NAMALWA (cell line): ENCODE data around the gene NUTF2.

Experiments
- DNase-seq: peaks from one replicate; pipeline ENCODE4 v3.0.0-alpha.2; 2015; ENCODE audit warnings: low spot score

Gene NUTF2

DNA sequence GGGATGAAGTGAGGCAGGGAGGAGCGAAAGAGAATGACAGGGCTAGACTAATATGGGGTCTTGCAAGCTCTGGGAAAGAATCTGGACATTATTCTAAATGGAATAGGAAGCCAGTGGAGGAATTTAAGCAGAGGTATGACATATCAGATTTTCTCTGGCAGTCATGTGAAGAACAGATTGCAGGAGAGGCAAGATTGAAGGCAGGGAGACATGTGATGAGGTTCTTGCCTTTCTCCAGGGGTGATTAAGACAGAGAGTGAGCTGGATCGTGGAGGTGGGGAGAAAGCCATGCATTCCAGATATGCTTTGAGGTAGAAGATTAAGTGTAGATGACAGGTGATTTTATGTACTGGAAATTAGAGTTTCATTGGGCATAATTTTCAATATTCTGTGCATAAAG, 8.9 kb upstream of the NUTF2 start:
- no peak for DNase-seq

DNA sequence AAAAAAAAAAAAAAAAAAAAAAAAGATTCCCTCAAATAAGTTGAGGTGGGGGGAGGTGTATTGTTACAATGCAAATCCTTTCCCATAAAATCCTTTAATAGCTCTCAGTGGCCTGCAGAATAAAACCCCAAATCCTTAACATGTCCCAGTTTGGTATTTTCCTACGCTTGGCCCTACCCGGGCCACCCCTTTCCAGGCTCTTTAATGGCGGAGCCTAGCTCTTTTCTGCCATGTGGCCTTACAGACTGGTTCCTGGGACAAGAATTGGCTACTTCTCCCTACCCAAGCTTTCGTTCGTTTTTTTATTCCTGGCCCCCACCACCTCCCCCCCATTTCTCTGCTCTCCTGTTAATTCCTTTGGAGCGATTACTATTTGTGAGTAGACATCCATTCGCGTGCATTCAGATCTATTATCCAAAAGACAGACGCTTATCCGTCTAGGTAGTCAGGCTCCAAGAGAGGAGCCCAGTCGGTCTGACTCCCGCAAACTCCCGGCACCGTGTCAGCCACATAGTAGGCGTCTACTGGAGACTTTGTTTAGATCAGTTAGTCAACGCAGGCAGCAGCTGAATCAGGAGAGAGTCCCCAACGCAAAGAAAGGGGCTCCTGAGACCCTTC, 5.4 kb upstream of the NUTF2 start:
- DNase-seq: no peak

DNA sequence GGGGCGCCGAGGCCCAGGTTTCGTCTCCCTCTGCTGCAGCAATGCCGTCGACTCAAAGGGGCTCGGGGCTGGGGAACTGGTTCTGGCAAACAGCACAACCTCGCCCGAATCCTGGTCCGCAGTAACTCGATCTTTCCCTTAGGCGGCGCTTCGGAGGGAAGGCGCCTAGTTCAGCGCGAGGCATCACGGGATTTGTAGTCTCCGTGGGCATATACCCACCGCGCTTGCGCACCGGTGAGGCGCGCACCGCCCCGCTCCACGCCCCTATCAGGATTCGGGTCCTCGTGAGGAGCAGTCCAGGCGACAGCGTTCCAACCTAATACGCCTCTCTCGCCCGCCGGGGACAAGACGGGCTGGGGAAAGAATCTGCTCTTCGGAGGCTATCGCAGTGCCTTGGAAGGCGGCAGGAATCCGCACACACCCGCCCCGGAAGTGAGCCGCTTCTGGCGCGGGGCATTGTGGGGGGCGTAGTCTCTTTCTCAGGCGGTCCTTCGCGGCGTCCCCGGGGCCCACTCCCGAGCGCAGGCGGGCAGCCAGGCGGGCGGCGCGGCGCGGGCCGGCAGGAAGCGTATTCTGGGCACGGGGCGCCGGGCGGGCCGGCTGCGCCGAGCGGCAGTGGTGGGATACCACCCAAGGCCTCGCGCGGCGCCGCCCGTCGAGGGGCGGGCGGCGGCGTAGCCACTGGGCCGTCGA, 4.8 kb upstream of the NUTF2 start, which contains the start of gene THAP11:
Gene THAP11 (plus strand): TSS at position 505 of the 693 bp plus-strand sequence. CDS start 235 bp downstream, outside the sequence.
- peak; percentile 98 for DNase-seq

DNA sequence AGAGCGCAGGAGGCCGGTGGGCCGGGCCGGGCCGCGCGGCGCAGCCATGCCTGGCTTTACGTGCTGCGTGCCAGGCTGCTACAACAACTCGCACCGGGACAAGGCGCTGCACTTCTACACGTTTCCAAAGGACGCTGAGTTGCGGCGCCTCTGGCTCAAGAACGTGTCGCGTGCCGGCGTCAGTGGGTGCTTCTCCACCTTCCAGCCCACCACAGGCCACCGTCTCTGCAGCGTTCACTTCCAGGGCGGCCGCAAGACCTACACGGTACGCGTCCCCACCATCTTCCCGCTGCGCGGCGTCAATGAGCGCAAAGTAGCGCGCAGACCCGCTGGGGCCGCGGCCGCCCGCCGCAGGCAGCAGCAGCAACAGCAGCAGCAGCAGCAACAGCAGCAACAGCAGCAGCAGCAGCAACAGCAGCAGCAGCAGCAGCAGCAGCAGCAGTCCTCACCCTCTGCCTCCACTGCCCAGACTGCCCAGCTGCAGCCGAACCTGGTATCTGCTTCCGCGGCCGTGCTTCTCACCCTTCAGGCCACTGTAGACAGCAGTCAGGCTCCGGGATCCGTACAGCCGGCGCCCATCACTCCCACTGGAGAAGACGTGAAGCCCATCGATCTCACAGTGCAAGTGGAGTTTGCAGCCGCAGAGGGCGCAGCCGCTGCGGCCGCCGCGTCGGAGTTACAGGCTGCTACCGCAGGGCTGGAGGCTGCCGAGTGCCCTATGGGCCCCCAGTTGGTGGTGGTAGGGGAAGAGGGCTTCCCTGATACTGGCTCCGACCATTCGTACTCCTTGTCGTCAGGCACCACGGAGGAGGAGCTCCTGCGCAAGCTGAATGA, 4.0 kb upstream of the NUTF2 start:
- peak; percentile 70 for DNase-seq

DNA sequence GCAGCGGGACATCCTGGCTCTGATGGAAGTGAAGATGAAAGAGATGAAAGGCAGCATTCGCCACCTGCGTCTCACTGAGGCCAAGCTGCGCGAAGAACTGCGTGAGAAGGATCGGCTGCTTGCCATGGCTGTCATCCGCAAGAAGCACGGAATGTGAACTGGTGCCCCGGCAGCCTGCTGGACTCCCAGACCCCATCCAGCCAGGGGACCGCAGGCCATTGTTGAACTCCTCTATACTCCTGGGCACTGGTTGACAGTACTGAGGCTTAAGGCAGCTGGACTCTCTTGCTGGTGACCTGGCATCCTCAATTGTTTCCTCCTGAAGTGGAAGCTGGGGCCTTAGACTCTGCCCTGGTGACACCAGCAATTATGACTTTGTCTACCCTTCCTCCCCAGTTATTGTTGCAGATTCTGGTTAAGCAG, 3.4 kb upstream of the NUTF2 start:
- DNase-seq: no peak

DNA sequence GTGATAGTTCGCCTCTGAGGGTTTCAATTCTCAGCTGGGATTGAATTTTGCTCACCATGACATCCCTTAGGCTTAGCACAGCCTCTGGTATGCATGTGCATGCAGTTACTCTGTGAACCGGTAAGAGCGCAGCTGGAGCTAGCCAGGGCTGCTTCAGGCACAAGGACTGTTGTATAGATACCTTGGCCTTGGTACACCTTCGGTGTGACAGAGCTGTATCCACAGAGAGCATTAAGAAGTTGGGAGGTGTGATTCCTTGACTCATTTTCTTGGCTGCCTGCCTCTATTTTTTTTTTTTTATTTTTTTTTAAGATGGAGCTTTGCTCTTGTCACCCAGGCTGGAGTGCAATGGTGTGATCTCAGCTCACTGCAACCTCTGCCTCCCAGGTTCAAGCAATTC, 2.2 kb upstream of the NUTF2 start:
- DNase-seq: peak; percentile 36

DNA sequence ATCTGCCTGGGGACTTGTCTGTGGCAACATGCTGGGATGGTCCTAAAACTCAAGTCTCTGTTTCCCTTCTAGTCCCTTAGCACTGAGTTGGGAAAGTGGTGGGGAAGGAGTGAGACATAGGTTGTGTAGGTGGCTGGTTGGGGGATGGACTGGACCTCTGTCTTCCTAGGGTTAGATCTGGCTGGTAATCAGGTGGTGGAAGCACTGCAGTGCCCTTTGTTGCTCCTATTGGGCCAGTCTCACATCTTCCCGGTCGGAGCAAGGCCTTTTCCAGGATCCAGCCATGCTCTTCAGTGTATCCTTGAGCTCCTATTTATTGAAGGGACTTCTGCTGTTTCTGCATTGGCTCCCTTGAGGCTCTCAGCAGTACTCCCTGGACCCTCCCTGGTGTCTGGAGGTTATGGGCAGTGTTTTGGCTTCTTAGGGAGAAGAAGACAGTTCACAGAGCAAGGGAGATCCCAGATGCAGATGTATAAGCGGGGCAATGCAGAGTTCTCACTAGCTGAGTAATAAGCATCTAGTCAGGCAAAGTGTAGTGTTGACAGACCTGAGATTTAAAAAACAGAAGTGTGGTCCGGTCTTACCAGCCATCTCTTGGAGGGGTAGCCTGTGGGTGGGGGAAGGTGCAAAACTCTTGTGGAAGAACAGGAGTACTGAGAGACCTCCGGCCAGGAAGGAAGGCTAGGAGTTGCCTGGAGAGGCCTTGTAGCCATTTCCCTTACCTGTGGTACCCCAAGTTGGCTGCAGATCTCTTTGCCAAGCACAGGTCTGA, 1.3 kb upstream of the NUTF2 start:
- DNase-seq: peak; percentile 51

DNA sequence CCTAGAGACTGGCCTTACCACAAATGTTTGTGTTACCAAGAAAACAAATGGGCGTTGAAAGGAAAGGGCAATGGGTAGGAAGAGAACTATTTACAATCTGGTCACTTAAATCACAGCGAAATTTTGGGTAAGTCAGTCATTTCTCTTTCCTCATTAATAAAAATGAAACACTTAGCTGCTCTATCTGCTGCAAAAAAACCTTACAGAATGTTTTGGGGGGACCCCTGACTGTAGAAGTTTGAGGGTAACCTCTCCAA, 742 bp upstream of the NUTF2 start:
- DNase-seq: peak; percentile 48

DNA sequence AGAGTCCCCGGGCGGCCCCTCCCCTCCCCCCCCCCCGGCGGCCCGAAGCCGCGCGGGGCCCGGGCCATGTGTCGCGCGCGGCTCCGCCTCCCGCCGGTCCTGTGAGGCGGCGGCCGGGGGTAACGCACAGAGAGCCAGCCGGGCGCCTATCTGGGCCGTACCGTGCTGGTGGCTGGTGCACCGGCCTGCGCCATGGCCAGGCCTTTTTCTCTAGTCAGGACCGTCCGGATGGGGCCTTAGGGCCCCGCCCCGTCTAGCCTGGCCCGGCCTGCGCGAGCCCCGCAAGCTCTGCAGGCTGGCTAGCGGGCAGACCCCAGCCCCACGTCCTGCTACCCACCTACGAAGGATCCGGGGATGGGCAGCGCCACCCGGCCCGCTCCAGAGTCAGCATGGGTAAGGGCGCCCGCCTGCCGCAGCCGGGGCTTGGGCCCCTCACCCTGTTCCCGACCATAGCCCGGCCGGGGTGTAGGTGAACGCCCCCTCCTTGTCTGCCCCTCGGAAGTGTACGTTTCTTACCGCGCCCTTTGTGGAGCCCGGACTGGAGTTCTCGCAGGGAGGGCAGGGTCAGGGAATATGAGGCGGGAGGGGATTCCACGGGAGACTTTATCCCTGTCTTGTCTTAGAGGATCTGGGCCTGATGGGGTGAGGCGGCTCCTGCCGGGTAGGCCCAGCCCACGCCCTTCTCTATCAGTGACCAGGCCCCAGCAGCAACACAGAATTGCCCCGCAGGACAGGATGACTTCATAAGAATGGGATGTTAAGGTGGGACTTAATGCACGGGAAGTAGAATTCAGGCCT, 530 bp downstream of the NUTF2 start, which contains the start of gene CENPT:
Gene CENPT (minus strand): TSS at position 630 of the 798 bp plus-strand sequence. CDS start 13,834 bp downstream, outside the sequence.
- DNase-seq: peak; percentile 27

DNA sequence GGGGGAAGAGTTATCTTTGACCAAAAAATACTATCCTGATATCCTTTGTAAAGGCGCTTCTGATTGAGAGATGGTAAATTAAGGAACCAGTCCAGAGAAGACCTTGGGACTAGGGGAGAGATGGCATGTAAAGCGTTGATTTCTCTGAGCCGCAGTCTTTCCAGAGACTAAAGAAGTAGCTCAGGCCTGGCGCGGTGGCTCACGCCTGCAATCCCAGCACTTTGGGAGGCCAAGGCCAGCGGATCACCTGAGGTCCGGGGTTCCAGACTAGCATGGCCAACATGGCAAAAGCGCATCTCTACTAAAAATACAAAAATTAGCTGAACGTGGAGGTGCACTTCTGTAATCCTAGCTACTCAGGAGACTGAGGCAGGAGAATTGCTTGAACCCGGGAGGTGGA, 1.4 kb downstream of the NUTF2 start:
- DNase-seq: no peak

DNA sequence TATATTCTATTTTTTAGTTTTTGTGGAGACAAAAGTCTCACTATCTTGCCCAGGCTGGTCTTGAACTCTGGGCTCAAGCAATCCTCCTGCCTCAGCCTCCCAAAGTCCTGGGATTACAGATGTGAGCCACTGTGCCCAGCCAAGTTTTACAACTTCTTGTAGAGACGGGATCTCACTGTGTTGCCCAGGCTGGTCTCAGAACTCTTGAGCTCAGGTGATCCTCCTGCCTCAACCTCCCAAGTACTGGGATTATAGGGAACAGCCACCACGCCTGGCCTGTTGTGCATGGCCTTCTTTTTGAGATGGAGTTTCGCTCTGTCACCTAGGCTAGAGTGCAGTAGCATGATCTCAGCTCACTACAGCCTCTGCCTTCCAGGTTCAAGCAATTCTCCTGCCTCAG, 6.9 kb downstream of the NUTF2 start:
- no peak for DNase-seq

DNA sequence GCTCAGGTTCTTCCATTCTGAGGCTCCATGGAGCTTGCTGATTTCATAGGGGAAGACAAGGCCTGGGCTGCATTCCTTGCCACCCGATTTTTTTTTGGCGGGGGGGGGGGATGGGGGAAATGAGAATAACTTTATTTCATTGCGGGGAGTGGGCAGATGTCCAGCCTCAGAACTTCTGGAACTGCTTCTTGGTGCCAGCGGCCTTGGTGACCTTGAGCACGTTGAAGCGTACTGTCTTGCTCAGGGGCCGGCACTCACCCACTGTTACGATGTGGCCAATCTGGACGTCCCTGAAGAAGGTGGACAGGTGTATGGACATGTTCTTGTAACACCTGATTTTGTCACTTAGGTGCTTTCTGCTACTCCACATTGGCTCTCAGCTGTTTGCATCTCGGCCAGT, 9.1 kb downstream of the NUTF2 start:
- no peak for DNase-seq

DNA sequence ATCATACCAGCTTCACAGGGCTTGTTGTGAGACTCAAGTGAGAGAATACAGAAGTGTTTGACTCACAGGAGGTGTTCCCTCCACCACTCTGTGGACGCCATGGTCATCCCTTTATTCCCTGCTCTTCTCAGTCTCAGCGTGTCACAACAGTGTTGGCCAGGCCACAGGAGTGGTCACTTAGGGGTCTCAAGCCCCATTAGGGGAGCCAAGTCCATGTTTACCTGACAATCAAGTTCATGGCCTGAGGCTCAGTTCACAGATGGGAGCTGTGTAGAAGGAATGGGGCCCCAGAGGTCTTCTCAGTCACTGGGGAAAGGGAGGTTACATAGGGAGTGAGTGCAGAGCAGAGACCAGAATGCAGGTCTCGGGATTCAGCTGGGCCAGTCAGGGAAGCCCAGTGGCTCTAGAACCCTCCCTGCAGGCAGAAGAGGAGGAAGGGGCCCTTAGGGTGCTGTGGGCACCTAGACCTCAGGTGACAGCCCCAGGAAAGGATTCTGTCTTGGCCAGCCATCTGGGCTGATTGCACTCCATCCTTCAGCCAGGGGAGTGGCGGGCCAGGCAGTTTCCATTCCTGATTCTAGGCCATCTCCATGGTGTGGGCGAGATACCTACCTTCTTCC, 10.3 kb downstream of the NUTF2 start:
- DNase-seq: no peak

DNA sequence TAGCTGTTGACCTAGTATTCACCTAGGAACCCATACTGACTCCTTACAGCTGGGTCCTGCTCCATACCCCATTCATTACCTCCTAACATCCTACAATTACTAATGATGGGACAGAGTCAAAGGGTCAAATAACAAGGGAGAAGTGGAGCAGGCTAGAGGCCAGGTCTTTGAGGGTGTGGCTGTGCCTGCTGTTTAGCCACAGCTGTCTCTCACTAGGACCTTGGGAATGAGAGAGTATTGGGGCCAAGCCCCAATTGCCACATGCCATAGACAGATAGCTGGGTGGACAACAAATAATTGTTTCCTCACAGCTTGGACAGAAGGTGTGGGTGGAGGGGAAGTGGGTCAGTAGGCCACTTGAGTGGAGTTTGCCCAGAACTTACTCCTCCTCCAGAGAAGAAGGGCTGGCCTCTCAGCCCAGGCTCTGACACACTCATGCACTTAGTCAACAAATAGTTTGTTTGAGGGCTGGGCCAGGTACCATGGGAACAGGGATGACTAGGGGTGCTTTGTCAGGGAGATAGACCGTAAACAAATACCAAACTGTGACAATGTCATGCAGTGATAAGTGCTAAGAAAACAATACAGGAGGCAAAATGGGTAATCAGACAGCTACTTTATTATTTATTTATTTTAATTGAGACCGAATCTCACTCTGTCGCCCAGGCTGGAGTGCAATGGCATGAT, 11.0 kb downstream of the NUTF2 start:
- no peak for DNase-seq

DNA sequence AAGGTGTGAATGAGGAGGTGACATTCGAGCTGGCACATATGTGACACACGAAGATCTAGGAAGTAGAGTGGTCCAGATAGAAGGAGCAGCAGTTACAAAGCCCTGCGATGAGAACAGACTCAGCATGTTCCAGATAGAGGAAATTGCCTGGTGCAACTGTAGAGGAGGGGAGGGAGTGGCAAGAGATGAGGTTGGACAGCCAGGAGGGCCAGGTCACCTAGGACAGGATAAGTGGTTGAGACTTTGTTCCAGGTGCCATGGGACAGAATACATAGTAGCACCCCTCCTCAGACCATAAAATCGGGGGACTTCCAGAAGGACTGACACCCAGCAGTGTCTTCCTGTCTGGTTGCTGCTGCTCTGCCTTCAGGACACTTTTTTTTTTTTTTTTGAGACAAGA, 11.8 kb downstream of the NUTF2 start:
- no peak for DNase-seq

DNA sequence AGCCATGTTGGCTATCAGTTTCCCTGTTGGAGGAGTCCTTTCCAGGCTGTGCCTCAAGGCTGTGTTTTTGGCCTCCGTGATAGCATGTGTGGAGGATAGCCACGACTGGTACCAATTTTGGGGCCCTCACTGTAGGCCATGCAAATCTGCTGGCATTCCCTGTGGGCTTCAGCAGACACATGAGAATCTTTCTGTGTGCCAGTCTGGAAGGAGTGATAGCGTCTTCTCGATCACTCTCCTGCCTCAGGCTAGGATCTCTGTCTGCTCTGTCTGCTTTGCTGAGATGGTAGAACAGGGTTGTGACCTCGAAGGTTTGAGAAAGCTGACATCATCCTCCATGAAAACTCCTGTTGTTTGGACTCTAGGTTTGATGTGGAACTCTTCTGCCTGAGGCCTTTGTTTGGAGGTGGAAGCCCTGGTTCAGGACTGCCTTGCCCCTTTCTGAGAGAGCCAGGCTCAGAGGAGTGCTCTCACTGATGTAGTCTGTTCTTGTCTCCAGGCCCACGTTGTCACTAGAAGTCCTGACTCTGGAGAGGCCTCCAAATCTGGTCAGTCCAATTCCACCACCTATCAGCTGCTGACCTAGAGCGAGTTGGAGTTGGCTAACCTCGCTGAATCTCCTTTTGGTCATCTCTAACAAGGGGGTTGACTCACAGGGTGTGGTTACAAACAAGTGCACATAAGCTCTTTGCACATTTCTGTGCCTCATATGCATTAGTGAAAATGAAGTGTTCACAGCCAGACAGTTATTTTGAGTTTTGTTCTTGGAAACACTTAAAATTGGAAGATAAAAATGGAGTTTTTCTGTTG, 14.1 kb downstream of the NUTF2 start:
- no peak for DNase-seq

DNA sequence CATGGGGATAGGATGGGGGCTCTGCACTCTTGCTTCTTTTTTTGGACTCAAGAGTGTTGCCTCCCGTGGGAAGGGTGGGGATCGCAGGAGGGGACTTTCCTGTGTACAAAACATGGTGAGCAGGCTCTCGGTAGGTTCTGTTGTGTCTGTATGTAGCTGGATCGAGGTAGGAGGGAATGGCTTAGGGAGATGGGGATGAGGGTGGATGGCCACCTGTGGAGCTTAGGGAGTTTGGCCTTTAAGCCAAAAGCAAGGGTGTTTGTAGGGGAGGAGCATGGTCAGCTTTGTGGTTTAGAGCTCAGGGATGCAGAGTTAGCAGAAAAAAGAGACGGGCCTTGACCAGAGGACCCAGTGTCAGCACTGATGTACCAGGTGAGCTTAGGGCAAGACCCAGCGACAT, 15.1 kb downstream of the NUTF2 start:
- no peak for DNase-seq

DNA sequence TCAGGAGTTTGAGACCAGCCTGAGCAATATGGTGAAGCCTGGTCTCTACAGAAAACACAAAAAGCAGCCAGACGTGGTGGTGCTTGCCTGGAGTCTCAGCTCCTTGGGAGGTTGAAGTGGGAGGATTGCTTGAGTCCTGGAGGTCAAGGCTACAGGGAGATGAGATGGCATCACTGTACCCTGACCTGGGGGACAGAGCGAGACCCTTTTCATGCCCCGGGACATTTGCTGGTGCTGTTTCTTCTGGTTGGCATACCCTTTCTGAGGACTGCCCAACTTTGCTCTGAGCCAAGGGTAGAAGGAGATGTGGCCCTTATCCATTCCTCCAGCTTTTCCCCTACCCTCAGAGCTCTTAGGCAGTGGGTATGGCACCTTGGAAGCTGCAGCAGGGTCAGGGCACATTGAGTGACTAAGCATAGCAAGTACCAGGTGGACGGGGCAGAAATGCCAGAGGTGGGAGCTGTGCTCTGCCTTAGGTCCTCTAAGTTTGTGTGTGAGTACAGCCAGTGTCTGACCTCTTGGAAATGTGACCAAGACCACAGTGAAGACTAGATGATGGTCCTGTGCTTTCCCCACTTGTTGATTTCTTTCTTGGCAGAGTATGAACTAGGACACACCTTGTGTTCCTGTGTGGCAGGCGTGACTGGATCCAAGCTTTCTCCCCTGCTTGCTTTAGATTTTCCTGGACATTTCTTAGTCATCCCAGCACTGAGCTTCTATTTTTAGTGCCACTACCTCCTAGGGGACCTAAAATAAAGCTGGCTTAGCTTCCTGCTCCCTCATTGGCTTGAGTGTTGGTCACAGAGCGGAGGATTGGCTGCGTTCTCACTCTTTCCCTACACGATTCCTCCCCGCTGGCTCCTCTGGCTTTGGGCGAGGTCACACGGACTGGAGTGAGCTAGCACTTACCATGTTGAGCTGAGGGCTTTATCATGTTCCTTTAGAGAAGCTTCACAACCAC, 16.2 kb downstream of the NUTF2 start:
- DNase-seq: no peak
